Esophagus squamous epithelium (tissue), 4 donors: ENCODE data around the gene ROR2.

ENCODE experiments used
- POLR2A ChIP-seq, 4 donors: fragments of 450-650 bp; IDR thresholded peaks; one replicate each; pipeline ENCODE4 v1.6.1; 2017; ENCODE audit warnings: antibody characterized with exemption in 4 of 4, mild to moderate bottlenecking in 4 of 4, moderate library complexity in 3 of 4
- TF ChIP-seq, protein P1 (sequence below), 6 experiments: fragments of 450-650 bp in 4 of 6; fragments of 200-600 bp in 2 of 6; sonication (generic) in 2 of 6; IDR thresholded peaks; one replicate each; pipeline ENCODE4 v1.5.1; 2016 to 2019; ENCODE audit warnings: antibody characterized with exemption in 6 of 6, mild to moderate bottlenecking in 4 of 6, moderate library complexity in 4 of 6

GRCh38 chr9:91812191-91812590, 137.8 kb downstream of the ROR2 start:
- TF ChIP-seq, protein P1, sequence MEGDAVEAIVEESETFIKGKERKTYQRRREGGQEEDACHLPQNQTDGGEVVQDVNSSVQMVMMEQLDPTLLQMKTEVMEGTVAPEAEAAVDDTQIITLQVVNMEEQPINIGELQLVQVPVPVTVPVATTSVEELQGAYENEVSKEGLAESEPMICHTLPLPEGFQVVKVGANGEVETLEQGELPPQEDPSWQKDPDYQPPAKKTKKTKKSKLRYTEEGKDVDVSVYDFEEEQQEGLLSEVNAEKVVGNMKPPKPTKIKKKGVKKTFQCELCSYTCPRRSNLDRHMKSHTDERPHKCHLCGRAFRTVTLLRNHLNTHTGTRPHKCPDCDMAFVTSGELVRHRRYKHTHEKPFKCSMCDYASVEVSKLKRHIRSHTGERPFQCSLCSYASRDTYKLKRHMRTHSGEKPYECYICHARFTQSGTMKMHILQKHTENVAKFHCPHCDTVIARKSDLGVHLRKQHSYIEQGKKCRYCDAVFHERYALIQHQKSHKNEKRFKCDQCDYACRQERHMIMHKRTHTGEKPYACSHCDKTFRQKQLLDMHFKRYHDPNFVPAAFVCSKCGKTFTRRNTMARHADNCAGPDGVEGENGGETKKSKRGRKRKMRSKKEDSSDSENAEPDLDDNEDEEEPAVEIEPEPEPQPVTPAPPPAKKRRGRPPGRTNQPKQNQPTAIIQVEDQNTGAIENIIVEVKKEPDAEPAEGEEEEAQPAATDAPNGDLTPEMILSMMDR (IDR thresholded peaks at IDR 0.05) = no peak
- no peak for TF ChIP-seq POLR2A (IDR thresholded peaks at IDR 0.05)
